GM21619 (cell line): ENCODE data around the gene SLC5A10.

Experiments
- ATAC-seq: cut with Tn5 transposase; IDR thresholded peaks from one replicate; pipeline ENCODE4 v1.9.1; 2021; ENCODE audit not compliant: unreplicated experiment

SLC5A10 gene

DNA sequence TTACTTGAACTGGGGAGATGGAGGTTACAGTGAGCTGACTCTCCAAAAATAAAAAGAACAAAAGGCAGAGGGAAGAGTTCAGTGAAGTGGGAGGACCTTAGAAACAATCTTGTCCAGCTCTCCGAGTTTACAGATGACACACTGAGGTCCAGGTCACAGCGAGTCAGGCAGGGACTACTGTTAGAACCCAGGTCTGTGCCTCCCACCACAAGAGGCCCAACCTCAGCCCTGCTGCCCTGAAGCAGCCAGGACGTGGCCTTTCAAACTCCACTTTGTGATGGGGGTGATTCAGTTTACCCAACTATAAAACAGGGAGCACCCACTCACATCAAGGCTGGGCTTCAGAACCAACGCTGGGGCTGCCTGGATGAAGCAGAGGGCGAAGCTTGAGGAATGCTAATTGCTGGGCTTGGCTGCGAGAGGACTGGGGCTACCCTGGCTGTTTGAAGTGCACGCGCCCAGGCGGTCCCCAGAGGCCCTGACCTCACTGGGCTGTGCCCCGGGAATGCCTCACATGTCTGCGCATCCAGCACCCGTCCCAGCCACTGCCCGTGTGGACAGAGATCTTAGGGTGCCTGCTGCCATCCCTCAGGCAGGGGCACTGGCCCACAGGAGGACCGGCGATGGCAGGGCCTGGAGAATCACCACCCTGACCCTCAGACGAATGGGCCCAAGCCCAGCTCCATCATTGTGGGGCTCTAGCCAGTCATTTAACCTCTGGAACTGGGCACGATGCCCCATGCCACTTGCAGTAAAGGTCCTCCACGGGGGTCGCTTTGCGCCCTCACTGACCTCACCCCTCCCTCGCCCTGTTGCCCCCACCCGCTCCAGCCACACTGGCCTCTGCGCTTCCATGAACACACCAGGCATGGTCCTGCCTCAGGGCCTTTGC, 11.4 kb downstream of the SLC5A10 start:
- no peak for ATAC-seq

DNA sequence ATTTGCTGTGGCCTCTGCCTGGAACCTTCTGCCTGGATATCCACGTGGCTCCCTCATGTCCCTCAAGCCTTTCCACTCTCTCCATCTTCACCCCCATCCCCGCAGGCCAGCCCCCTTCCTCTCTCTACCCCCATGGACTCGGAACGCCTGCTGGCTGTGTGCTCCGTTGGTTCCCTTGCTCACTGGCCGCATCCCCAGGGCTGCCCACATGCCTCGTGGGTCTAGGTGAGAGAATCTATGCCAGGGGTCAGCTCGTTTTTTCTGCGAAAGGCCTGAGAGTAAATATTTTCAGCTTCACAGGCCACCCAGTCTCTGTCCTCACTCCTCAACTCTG, 12.0 kb downstream of the SLC5A10 start:
- no peak for ATAC-seq

DNA sequence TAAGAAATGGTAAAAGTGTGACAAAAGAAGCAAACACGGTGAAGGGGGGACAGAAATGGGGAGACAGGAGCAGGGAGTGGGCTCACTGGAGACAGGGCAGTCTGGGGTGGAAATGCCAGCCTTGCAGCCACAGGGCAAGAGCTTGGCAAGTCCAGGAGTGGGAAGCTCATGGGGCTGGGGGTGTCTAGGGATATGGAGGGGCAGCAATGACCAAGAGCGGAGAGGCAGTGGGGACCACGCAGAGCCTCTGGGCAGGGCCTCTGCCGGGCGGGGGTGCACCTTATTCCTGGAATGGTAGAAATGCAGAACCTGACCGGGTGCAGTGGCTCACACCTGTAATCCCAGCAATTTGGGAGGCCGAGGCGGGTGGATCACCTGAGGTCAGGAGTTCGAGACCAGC, 12.6 kb downstream of the SLC5A10 start:
- no peak for ATAC-seq

DNA sequence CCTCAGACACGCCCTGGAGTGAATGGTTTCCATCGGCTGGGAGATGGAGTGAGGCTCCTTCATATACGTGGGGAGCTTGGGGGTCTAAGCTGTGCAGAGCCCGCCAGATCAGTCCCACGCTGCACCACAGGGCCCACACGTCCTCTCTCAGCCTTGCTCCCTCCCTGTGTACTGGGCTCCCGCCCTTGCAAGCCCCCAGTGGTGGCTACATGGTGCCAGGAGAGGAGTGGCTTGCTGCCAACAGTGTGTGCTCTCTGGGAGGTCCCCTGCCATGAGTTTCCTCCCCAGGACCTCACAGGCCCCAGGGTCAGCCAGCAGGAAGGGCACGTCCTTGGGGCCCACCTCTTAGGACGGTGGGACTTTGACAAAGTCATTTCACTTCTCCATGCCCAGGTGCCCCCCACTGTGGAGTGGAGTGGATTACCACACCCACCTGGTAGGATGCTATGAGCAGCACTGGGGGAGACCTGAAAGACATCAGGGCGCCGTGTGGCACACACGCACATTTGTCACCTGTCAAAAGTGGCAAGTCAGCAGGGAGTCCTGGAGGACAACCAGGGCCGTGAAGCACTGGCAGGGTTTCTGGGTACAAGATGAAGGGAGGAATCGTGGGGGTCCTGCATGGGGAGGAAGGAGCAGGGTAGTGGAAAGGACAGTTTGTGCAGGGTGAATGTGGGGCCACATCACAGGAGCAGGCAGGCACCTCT, 13.7 kb downstream of the SLC5A10 start:
- no peak for ATAC-seq

DNA sequence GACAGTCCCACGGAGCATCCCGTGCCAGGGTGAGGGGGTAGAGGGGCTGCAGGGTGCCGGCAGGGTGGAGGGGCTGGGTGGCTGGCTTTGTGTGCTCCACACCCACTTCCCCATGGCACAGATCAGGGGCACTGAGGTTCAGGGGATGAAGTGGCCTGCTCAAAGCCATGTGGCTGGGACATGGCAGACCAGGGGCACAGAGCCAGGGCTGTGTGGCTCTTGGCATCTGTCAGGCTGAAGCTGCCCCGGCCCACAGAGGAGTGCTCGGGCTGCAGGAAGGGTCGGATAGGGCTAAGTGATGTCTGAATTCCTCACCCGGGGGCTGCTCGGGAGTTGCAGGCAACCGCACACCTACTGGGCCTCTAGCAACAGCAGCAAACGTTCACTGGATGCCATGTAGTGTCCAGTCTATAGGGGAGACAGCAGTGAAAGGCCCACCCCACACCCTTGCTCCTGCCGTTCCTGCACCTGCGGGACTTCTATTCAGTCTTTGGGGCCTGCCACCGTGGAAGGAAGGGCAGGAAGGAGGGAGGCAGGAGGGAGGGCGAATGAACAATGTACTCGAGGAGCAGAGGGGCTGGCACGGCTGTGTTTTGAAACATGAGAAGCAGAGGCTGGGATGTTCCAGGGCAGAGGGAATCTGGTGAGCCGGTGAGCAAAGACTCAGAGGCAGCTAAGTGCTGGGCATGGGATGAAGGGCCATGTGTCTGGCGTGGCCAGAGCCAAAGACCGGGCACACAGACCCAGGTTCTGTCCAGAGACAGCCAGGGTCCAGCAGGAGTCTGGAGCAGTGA, 15.1 kb downstream of the SLC5A10 start:
- no peak for ATAC-seq

DNA sequence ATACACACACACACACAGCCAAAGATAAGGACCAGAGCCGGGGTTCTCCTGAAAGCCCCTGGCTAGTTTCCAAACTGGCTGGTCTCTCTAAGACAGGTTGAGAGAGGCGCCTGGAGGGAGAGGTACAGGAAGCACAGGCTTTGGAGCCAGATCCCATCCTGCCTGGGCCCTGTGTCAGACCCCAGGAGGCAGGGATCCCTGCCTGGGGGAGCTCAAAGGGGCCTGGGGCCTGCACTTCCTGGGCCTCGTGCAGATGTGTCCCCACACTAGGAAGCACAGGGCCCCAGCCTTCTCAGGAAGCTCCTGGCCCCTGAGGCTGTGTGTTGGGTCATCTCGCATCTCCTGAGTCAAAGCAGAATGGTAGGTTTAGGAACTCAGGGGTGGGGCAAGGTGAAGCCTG, 16.0 kb downstream of the SLC5A10 start:
- ATAC-seq = no peak

DNA sequence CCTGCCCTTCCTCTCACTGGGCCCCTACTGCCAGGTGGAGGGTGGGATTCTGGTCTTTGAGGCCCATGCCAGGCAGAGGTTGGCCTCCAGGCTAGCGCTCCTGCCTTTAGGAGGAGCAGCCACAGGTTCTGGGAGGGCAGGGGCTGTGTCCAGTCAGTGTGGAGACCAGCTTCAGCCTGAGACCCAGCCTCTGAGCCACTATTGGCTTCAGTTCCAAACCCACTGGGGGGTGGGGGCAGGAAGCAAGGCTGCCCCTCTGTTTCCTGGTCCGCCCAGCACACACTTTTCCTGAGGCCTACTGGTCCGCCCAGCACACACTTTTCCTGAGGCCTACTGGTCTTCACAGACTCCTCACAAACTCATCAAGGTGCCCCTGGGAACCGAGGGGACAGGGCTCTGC, 16.4 kb downstream of the SLC5A10 start:
- no peak for ATAC-seq

DNA sequence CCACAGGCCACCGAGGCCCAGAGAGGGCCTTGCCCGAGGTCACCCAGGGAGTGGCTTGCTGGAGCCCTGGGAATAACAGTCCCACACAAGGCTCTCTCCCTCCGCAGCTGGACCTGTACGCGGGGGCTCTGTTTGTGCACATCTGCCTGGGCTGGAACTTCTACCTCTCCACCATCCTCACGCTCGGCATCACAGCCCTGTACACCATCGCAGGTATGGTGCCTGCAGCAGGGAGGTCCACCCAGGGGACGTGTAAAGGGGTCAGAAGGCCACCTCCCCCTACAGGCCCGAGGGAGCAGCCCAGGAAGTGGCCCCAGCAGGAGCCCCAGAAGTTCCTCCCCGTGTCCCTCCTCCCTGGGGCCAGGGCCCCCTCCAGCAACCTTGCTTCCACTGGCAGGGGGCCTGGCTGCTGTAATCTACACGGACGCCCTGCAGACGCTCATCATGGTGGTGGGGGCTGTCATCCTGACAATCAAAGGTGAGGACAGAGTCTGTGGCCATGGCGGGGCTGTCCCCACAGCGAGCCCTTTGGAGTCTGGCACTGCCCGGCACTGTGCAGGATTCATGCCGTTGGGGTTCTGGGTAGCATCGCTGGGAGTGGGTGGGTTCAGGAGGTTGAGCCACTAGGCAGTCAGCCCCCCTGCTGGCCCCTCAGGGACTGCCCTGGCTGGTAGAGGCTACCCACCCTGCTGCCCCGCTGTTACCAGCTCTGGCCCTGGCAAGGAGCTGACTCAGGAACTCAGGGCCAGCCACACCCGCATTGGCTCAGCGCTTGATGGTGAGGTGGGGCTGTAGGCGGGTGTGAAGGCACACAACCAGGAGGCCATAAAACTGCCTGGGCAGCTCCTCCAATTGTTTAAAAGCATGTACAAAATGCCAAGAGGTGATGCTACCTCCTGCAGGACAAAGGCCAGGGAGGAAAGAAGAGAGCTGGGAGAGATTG, 17.3 kb downstream of the SLC5A10 start:
- ATAC-seq = no peak

DNA sequence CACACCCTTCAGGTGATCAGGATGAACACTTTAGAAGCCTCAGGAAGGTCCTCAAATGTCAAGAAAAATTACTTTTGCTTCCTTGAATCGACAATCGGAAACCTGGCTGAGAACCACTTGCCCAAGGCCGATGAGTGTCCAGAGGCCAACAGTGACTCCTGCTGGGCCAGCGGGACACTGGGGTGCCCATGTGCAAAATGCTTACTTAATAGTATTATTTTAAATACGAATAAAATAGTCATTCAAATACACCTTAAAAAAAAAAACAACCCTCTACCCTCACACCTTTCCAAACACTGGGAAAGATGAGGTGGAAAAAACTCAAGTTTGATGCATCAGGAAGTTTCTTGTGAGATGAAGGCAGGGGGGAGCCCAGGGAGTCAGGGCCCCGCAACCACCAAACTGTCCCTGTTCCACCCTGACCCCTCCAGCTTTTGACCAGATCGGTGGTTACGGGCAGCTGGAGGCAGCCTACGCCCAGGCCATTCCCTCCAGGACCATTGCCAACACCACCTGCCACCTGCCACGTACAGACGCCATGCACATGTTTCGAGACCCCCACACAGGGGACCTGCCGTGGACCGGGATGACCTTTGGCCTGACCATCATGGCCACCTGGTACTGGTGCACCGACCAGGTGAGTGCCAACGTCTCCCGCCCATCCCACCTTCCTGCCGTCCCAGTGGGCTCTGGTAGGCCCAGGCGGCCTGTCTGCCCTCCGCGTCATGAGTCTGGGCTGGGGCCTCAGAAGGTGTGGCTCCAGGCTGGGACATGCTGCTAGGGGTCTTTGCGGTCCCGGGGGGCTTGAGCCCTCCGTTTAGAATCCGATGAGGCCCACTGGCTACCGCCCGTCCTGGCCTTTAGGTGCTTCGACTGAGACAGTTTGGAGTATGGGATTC, 18.9 kb downstream of the SLC5A10 start:
- ATAC-seq = no peak

DNA sequence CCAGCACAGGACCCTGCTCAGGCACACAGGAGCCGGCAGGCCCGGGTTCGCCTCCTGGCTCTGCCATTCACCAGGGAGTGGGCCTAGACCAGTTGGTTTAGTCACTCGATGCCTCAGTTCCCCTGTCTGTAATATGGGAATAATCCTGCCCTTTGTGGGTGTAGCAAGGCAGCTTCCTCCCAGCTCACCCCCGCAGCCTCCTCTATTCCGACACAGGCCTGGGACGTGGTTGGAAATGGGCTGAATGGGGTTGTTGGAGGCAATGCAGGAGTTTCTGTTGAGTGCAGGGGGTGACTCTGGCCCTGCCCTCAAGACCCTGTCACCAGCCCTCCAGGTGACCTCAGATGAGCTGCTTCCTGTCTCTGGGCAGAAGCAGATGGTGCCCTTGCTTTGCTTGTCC, 19.8 kb downstream of the SLC5A10 start:
- no peak for ATAC-seq

DNA sequence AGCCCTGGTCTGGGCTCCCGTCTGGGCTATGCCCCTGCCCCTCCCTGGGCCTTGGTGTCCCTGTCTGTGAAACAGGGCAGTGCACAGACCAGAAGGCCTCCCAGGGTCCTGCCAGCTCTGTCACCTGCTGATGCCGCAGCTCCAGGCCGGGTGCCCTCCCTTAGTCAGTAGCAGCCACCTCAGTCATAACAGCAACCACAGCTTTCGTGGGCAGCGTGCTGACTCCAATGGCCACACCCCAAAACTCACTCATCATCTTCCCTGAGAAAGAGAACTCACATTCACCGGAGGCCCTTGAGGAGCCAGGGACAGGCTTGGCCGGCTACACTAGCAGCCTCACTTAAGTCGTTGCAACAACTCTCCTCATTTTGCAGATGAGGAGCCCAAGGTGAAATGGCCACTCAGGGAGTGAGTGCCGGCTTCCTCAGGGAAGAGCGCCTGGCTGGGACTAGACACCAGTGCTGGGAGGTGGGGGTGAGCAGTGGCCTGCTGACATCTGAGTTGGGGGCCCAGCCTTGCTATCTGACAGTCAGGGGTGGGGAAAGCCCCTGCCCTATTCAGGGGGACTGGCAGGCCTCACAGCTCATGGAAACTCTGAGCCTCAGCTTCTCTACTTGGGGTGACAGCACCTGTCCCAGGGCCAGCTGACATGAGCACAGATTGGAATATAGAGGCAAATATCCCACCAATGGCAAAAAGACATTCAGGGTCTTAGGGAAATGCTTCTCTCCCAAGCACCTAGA, 22.6 kb downstream of the SLC5A10 start:
- no peak for ATAC-seq

DNA sequence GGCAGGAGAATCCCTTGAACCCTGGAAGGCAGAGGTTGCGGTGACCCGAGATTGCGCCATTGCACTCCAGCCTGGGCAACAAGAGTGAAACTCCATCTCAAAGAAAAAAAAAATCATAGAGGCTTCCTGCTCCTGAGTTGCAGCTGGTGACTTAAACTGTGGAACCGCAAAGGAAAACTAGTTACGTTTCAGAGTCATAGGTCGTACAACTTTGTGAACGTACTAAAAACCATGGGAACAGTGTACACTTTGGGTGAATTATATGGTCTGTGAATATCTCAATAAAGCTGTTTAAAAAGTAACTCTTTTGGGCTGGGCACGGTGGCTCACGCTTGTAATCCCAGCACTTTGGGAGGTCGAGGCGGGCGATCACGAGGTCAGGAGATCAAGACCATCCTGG, 23.6 kb downstream of the SLC5A10 start:
- ATAC-seq = no peak

DNA sequence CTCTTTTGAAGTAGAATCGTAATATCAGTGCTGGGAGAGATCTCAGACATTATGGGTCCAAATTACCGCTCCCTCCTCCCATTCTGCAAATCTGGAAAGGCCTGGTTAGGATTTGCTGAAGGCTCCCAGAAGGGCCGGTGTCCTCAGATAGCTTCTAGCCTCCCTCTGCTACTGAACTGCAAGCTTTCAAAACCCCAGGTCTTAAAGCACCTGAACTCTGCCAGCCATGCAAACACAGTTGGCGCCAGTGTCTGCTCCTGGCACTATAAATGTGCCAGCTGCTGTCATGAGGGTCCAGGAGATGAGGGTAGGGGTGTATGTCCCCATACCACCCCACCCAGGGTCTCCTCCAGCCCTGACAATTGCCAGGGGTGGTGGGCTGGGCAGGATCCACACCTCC, 24.2 kb downstream of the SLC5A10 start:
- no peak for ATAC-seq

DNA sequence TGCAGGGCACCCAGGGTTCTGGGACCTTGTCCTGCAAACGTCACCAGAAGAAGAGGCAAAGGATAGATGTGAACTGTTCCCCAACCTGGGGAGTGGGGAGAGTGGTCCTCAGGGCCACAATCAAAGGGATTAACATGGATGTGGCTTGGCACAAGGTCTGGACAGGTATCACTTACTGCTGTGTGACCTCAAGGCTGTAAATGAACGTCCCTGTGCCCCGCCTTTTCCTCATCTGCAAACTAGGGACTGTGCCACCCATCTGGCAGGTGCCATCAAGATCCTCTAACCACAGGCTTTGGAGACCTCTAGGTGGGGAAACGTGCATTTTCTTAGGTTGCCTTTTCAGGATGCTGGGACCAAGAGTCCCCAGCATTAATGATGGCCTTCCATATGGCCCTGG, 25.1 kb downstream of the SLC5A10 start:
- ATAC-seq = no peak

DNA sequence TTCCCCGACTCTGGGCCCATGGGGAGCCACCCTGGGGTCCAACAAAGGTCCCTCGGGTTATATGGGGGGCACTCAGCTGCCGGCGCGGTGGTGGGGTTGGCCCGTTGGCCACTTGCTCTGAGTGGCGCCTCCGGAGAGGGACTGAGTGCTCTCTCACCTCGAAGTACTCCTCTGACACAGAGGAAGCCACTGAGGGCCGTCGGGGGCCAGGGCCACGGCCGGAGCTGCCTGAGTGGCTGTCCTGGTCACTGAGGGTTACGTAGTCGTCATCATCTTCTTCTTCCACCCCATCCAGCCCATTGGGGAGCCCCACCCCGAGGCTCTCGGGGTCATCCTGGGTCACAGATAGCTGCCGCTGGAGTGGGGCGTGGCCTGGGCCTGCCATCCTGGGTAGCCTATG, 25.7 kb downstream of the SLC5A10 start:
- no peak for ATAC-seq

DNA sequence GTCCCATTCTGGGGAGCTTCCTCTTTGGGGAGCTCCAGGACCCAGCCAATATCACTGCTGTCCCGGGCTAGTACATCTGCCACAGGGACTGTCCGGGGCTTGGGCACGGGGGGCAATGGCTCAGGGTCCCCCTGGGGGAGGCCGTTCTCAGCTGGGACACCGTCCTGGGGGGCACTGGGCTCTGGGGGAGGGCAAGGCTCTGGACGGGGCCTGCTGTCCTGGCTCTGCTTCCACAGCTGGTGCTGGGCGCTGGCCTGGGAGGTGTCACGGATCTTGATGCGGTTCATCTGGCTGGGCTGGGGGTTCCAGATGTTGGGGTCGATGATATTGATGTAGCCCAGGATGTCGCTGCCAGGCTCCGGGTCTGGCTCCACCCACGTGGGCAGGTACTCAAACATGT, 26.1 kb downstream of the SLC5A10 start:
- ATAC-seq = no peak

DNA sequence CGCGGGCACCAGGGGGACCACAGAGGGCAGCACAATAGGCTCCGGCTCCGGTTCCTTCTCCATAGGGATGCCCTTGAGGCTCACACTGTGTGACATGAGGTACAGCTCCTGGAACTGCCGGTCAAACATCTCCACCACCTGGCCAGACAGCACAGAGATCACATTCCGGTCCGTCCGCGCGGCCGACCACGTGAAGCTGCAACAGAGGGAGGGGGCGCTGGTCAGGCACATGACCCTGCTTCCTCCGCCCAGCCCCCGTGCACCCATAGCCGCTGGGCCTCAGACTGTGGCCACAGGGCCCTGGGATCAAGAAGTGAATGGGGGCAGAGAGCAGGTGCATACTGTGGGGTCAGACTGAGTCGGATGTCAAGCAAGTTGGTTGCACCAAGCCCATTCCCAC, 26.7 kb downstream of the SLC5A10 start:
- no peak for ATAC-seq

DNA sequence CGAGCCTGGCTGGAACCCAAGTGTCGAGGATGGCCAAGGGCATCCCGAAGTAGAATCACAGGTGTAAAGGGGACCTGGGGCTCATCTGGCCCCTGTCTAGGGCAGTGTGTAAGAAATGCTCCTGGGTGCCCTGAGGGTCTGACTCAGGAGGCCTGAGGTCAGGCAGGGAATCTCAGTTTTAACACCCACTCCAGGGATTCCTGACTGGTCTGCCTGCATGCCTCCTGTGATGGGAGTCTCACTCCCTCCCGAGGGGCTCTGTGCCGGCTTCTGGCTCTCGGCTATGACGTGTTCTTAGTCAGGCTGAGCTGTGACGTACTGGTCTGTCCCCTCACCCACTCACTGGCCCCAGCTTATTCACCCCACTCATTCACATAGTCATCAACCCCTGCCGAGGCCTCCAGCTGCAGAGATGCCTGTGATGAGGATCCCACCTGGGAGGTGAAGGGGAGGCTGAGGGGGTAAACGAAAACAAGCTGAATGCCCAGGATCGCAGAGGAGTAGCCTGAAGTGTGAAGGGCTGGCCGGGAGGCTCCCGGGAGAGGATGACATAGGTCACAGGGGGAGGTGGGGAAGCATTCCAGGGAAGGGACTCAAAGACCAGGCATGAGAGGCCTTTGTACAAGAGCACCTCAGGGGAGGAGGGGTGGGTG, 28.8 kb downstream of the SLC5A10 start:
- ATAC-seq = no peak

DNA sequence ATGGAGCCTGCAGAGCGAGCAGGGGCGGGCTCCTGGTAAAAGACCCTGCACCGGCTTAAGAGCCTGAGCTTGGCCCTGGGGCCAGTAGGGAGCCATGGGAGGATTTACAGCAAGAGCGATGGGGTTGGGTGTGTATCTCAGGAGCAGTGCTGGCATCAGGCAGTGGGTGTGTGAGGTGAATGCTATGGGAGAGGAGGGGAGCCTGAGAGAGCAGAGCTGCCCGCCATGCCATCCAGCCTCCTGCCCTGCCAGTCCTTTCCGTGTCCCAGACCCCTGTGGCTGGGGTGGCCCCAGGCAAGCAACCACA, 29.3 kb downstream of the SLC5A10 start:
- ATAC-seq = no peak
